Breast epithelium (tissue), 3 donors: Measurements from ENCODE around the gene LBX2.

ENCODE experiments used
- POLR2AphosphoS5 ChIP-seq, 3 donors: sonication (generic); formaldehyde crosslinking; IDR thresholded peaks; one replicate each; pipeline ENCODE4 v1.6.1; 2017; ENCODE audit warnings: antibody characterized with exemption in 3 of 3
- TF ChIP-seq, protein P1 (sequence below), 3 donors: fragments of 450-650 bp; IDR thresholded peaks; one replicate each; pipeline ENCODE4 v1.5.1; 2016 to 2017; ENCODE audit warnings: antibody characterized with exemption in 3 of 3, mild to moderate bottlenecking in 3 of 3, moderate library complexity in 3 of 3

DNA sequence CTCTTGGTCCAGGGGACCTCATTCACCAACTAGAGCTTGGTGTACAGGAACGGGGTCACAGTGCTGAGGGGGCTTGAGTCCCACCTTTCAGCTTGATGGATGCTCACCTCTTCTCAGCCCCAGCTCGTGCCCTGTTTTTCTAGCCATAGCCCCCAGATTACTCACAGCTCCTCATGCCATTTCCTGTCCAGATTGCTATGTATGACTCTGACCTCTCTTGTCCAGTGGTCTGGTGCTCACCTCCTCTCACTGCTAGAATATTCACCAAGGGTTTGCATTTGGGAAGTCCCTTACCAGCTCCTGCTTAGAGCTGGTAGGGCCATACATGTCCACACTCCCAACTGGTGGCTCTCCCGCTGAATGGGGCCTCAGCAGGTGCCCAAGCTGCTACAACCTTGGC is 5.9 kb downstream of the LBX2 start:
- TF ChIP-seq, protein P1, sequence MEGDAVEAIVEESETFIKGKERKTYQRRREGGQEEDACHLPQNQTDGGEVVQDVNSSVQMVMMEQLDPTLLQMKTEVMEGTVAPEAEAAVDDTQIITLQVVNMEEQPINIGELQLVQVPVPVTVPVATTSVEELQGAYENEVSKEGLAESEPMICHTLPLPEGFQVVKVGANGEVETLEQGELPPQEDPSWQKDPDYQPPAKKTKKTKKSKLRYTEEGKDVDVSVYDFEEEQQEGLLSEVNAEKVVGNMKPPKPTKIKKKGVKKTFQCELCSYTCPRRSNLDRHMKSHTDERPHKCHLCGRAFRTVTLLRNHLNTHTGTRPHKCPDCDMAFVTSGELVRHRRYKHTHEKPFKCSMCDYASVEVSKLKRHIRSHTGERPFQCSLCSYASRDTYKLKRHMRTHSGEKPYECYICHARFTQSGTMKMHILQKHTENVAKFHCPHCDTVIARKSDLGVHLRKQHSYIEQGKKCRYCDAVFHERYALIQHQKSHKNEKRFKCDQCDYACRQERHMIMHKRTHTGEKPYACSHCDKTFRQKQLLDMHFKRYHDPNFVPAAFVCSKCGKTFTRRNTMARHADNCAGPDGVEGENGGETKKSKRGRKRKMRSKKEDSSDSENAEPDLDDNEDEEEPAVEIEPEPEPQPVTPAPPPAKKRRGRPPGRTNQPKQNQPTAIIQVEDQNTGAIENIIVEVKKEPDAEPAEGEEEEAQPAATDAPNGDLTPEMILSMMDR (IDR thresholded peaks at IDR 0.05): no peak
- no peak for TF ChIP-seq POLR2AphosphoS5 (IDR thresholded peaks at IDR 0.05)
